Ovary (tissue), 9 donors: ENCODE measurements around the gene HOPX. TPM values are rescaled to one million over a fixed set of nuclear protein-coding genes. Genes with fewer than 3 reads are reported as not detected.
"Not testable (repeated sequence)": the region's sequence is repeated elsewhere in the genome, so short reads cannot be mapped to it uniquely, and the experiment has no call there.

ENCODE experiments used
- DNase-seq, 5 donors: peaks; one replicate each; pipeline ENCODE4 v3.0.0-alpha.2; 2019 to 2020
- H3K27ac ChIP-seq, 2 donors: fragments of 200-600 bp; one replicate each; pipeline versions ENCODE4 v1.5.1 to v1.8.0; 2019 to 2022
- H3K27me3 ChIP-seq: fragments of 200-600 bp; one replicate; pipeline ENCODE4 v1.8.0; 2022
- H3K36me3 ChIP-seq: fragments of 200-600 bp; sonication (generic); one replicate; pipeline ENCODE4 v1.5.1; 2019
- H3K4me1 ChIP-seq: one replicate; pipeline ENCODE4 v1.8.1; 2013; ENCODE audit warnings: mild to moderate bottlenecking, moderate library complexity; ENCODE audit not compliant: insufficient read depth
- H3K4me3 ChIP-seq: fragments of 200-600 bp; sonication (generic); one replicate; pipeline ENCODE4 v1.5.1; 2017
- H3K9me3 ChIP-seq, 2 donors: fragments of 200-600 bp in 1 of 2; sonication (generic) in 1 of 2; one replicate each; pipeline versions ENCODE4 v1.5.1 to v1.8.1; 2013 to 2019; ENCODE audit warnings: mild to moderate bottlenecking in 1 of 2, moderate library complexity in 1 of 2
- EP300 ChIP-seq: sonication (generic); formaldehyde crosslinking; IDR thresholded peaks from one replicate; pipeline ENCODE4 v1.6.1; 2017; ENCODE audit warnings: antibody characterized with exemption
- POLR2A ChIP-seq: fragments of 450-650 bp; IDR thresholded peaks from one replicate; pipeline ENCODE4 v1.6.1; 2017; ENCODE audit warnings: antibody characterized with exemption, mild to moderate bottlenecking, moderate library complexity
- WGBS, 3 donors: extraction: QIAGEN DNeasy Blood & Tissue Kit in 1 of 3; methylation state at CpG; one replicate each; pipeline versions ENCODE4 v1.1.5 to v1.1.7; 2013 to 2017; 5-methylcytosine and 5-hydroxymethylcytosine counted together
- intact Hi-C, 4 donors: fragments of 100-400 bp; cut with DNase I; formaldehyde crosslinking; loops; one replicate each; pipeline versions ENCODE4 v1.11.0 to v1.15.1; 2022 to 2023
- polyA plus RNA-seq, 2 donors: library from polyadenylated mRNA; stranded (reverse); fragments of 200-250 nt in 1 of 2; fragments of 350-450 nt in 1 of 2; fragmentation: Illumina TruSeq in 1 of 2; extraction: RNeasy Lipid Tissue Mini Kit (QIAGEN cat#74804) in 1 of 2; gene quantifications; one replicate each; pipeline ENCODE4 v1.2.3, GENCODE V29; 2013 to 2014
- total RNA-seq, 7 donors: library from RNA; depleted of rRNA in 2 of 7; stranded (reverse); fragments of >200 nt in 2 of 7; fragmentation: NEBNext Ultra II Directional in 3 of 7; extraction: Animal tissue kit (Norgen Biotek cat#: 25700) in 3 of 7; gene quantifications; one replicate each; pipeline versions ENCODE4 v1.1.0 to v1.2.4, GENCODE V29; 2016 to 2023
- TF ChIP-seq, protein P1 (sequence below), 3 donors: fragments of 450-650 bp in 2 of 3; fragments of 200-600 bp in 1 of 3; IDR thresholded peaks; one replicate each; pipeline versions ENCODE4 v1.5.1 to v1.8.0; 2016 to 2022; ENCODE audit warnings: antibody characterized with exemption in 3 of 3, mild to moderate bottlenecking in 1 of 3
- donor health status: DM: no; HTN: no; CAD: no; lungs with moderate emphysema.
- donor health status: DM: no; HTN: no; CAD: no.
- donor health status: Bipolar disorder and iron deficiency.
- donor health status: DM: yes; HTN: yes; CAD: no.
- donor health status: DM: no; HTN: no; CAD: no.
- donor health status: DM: yes; HTN: yes; CAD: no.

HOPX gene
- total and polyA plus RNA-seq, 9 donors, result 2.1 to 22.2 (median 8.8) TPM

DNA sequence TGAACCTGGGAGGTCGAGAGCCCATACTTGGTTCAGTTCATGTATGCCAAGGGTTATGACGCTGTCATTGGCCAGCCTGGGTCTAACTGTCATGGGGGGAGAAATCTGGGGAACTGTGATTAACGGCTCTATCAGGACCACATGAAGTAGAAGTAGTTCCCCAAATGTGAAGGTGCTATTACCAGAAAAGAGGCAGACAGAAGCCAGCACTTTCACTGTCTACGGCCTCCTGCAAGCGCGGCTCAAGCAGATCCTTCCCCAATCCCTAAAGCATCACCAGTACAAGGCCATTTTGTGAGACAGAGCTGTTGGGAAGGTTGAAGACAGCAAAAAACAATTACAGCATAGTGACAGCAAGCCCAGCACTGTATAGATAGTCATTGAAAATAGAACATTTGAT lies 37.5 kb downstream of the HOPX start:
- no peak for TF ChIP-seq POLR2A
- no peak for TF ChIP-seq EP300
- TF ChIP-seq, protein P1, sequence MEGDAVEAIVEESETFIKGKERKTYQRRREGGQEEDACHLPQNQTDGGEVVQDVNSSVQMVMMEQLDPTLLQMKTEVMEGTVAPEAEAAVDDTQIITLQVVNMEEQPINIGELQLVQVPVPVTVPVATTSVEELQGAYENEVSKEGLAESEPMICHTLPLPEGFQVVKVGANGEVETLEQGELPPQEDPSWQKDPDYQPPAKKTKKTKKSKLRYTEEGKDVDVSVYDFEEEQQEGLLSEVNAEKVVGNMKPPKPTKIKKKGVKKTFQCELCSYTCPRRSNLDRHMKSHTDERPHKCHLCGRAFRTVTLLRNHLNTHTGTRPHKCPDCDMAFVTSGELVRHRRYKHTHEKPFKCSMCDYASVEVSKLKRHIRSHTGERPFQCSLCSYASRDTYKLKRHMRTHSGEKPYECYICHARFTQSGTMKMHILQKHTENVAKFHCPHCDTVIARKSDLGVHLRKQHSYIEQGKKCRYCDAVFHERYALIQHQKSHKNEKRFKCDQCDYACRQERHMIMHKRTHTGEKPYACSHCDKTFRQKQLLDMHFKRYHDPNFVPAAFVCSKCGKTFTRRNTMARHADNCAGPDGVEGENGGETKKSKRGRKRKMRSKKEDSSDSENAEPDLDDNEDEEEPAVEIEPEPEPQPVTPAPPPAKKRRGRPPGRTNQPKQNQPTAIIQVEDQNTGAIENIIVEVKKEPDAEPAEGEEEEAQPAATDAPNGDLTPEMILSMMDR (IDR thresholded peaks at IDR 0.05), result no peak
- Histone ChIP-seq H3K27ac (no peak overlapping the region), H3K27me3 (no peaks in the 10 kb centered on the region), H3K9me3 (no peaks in the 10 kb centered on the region), H3K36me3 (no peaks in the 10 kb centered on the region), H3K4me3 (no peak overlapping the region), H3K4me1 (no peaks in the 10 kb centered on the region)
- intact Hi-C loops, result no loop called here
- WGBS, 3 donors, result 93 to 96% (median 96%) methylated on average over 6 of the region's 6 CpGs
- no peak for DNase-seq

DNA sequence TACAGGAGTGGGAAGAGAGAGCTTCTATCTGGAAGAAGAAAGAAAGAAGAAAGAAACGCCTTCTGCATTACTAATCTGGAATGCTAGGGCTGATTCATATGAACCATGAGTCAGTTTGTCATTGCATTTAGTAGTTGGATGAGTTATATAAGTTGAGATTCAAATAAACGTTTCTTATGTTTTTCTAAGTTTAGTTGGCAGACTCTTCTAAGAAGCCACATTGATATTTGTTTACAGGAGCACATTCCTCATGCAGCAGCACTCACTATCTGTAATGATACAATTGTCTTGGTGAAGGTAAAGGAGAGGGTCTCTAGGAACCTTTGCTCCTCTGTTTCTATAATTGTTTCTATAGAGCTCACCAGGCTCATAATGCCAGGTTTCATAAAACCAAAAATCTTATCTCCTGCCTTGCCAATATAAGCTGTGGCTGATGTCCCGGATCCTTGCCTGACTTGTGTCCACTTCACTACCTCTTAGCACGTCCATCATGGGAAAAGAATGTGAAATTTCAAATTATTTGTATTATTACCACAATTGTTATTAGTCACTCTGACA lies 39.5 kb downstream of the HOPX start:
- H3K27ac ChIP-seq, result no peak overlapping the region
- no peak overlapping the region for H3K4me3 ChIP-seq
- H3K9me3 ChIP-seq, result no peaks in the 10 kb centered on the region
- DNase-seq, result no peak
- H3K4me1 ChIP-seq, result no peaks in the 10 kb centered on the region
- 36 to 43% (median 39%) methylated on average over 4 of the region's 4 CpGs for WGBS, 3 donors
- no peaks in the 10 kb centered on the region for H3K27me3 ChIP-seq
- no peak for TF ChIP-seq POLR2A
- TF ChIP-seq EP300, result no peak
- no peaks in the 10 kb centered on the region for H3K36me3 ChIP-seq
- intact Hi-C loops, result no loop called here

DNA sequence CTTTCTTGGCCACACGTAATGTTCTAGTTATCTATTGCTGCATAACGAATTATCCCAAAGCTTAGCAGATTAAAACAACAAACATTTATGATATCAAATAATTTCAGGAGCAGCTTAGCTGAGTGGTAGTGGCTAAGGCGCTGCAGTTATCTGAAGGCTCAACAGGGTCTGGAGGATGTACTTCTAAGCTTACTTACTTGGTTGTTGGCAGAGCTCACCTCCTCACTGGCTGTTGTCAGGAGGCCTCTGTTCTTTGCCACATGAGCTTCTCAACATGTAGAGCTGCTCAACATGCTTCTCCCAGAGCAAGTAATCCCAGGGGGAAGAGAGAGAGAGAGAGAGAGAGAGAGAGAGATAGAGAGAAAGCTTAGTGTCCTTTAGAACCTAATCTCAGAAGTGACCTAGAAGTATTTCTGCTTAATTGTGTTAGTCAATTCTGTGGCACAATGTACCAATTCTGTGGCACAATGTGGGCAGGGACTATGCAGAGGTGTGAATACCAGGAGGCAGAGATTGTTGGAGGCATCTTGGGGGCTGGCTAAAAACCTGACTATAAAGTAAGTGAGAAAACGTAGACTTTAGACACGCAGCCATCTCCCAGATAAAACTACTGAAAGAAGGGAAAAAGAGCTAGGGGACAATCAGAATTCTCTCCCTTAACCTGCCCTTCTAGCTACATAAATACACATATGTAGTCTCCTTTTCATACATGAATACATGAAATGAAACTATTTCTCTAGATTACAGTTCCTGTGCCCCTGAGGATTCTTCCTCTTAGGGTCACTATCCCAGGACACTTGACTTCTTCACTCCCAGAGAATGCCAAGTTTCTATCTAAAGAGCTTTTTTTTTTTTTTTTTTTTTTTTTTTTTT lies 40.2 kb downstream of the HOPX start:
- no peaks in the 10 kb centered on the region for H3K9me3 ChIP-seq
- TF ChIP-seq, protein P1 (IDR thresholded peaks at IDR 0.05), result no peak
- no peak for TF ChIP-seq POLR2A
- intact Hi-C loops, result no loop called here
- H3K27me3 ChIP-seq, result no peaks in the 10 kb centered on the region
- DNase-seq, result no peak
- no peaks in the 10 kb centered on the region for H3K4me1 ChIP-seq
- WGBS, 3 donors, result 58 to 61% (median 59%) methylated on average over 5 of the region's 5 CpGs
- H3K4me3 ChIP-seq, result no peak overlapping the region
- no peak overlapping the region for H3K27ac ChIP-seq
- H3K36me3 ChIP-seq, result no peaks in the 10 kb centered on the region

DNA sequence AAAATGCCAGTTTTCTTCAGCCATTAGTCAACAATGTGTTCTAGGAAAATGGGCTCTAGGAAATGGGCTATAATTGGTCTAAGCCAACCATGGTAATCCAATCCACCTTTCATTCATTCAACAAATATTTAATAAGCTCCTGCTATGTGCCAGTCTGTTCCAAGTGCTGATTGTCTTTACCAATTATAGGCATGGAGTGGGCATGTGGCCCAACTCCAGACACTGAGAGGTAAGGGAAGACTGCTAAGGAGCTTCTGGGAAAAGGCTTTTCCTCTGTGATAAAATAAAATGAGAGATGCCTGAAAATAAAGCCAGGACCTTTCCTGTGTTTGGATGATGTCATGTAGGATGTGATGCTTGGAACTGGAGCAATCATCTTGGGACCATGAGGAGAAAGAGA lies 43.3 kb downstream of the HOPX start:
- TF ChIP-seq, protein P1 (IDR thresholded peaks at IDR 0.05), result no peak
- TF ChIP-seq POLR2A (no peak), EP300 (no peak)
- Histone ChIP-seq H3K27me3 (no peaks in the 10 kb centered on the region), H3K9me3 (no peaks in the 10 kb centered on the region), H3K27ac (no peak overlapping the region), H3K4me3 (no peak overlapping the region), H3K36me3 (no peaks in the 10 kb centered on the region), H3K4me1 (no peaks in the 10 kb centered on the region)
- intact Hi-C loops, result no loop called here
- DNase-seq, result no peak

DNA sequence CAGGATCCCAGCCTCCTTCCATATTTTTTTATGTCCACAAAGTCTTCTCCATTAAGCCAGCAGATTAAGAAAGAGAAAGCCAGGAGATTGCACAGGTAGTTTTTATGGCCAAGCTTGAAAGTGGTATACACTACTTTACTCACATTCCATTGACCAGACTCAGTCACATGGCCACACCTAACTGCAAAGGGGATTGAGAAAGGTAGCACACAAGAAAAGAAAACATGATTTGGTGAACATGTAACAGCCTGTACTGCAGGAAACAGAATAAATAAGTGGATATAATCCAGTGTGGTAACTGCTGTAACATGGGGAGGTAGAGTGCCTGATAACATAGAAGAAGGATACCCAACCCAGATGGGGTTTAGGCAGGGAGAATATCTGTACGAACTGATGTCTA lies 43.9 kb downstream of the HOPX start:
- H3K9me3 ChIP-seq, result no peaks in the 10 kb centered on the region
- no peak overlapping the region for H3K27ac ChIP-seq
- no peaks in the 10 kb centered on the region for H3K36me3 ChIP-seq
- DNase-seq, result no peak
- TF ChIP-seq, protein P1 (IDR thresholded peaks at IDR 0.05), result no peak
- TF ChIP-seq POLR2A, result no peak
- TF ChIP-seq EP300, result no peak
- WGBS, 3 donors, result 72 to 85% (median 79%) methylated on average over 1 of the region's 1 CpG
- no peaks in the 10 kb centered on the region for H3K27me3 ChIP-seq
- no peak overlapping the region for H3K4me3 ChIP-seq
- intact Hi-C loops, result no loop called here
- H3K4me1 ChIP-seq, result no peaks in the 10 kb centered on the region

DNA sequence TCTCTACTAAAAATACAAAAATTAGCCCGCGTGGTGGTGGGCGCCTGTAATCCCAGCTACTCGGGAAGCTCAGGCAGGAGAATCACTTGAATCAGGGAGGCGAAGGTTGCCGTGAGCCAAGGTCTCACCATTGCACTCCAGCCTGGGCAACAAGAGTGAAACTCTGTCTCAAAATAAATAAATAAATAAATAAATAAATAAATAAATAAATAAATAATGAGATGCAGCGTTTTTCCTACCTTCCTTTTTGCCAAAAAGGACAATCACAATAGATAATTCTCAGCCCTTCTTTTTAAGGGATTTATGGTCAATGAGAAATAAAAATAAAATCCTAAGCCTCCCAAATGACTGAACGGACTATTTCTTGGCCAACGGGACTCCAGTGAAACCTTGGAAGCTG lies 46.1 kb downstream of the HOPX start:
- DNase-seq, H3K36me3 ChIP-seq, H3K27me3 ChIP-seq, H3K4me3 ChIP-seq, H3K9me3 ChIP-seq, intact Hi-C loops, H3K27ac ChIP-seq, H3K4me1 ChIP-seq: not testable (repeated sequence)
- 93 to 98% (median 96%) methylated on average over 9 of the region's 9 CpGs for WGBS, 3 donors
